Mesothelial cell of epicardium (in vitro differentiated cells): ENCODE measurements around the gene MFSD2B. TPM values are rescaled to one million over a fixed set of nuclear protein-coding genes. Genes with fewer than 3 reads are reported as not detected.

Source experiments
- DNase-seq, 2 experiments: peaks; one replicate each; pipeline ENCODE4 v3.0.0; 2021; ENCODE audit warnings: low spot score in 2 of 2; ENCODE audit not compliant: unreplicated experiment in 2 of 2
- H3K27ac Mint-ChIP-seq: 2 replicates; pipeline ENCODE4 v1.8.0; 2021; ENCODE audit warnings: mixed read lengths
- H3K27me3 Mint-ChIP-seq: 2 replicates; pipeline ENCODE4 v1.8.0; 2021; ENCODE audit warnings: low read depth, mixed read lengths
- H3K36me3 Mint-ChIP-seq: 2 replicates; pipeline ENCODE4 v1.8.0; 2021; ENCODE audit warnings: mixed read lengths
- H3K4me1 Mint-ChIP-seq: 2 replicates; pipeline ENCODE4 v1.8.0; 2021; ENCODE audit warnings: mixed read lengths
- H3K4me3 Mint-ChIP-seq: 2 replicates; pipeline ENCODE4 v1.8.0; 2021; ENCODE audit warnings: mild to moderate bottlenecking, moderate library complexity, mixed read lengths
- H3K9me3 Mint-ChIP-seq: 2 replicates; pipeline ENCODE4 v1.8.0; 2021; ENCODE audit warnings: mixed read lengths
- total RNA-seq: library from RNA; stranded (reverse); gene quantifications from 3 replicates; pipeline ENCODE4 v1.2.1, GENCODE V29; 2021
- TF ChIP-seq, protein P1 (sequence below): fragments of 200-600 bp; sonication (generic); IDR thresholded peaks from one replicate; pipeline ENCODE4 v1.5.0; 2021; ENCODE audit warnings: antibody characterized with exemption; ENCODE audit not compliant: unreplicated experiment

MFSD2B gene
- total RNA-seq, 1 donor from 2014 or later = 0.31 TPM

DNA sequence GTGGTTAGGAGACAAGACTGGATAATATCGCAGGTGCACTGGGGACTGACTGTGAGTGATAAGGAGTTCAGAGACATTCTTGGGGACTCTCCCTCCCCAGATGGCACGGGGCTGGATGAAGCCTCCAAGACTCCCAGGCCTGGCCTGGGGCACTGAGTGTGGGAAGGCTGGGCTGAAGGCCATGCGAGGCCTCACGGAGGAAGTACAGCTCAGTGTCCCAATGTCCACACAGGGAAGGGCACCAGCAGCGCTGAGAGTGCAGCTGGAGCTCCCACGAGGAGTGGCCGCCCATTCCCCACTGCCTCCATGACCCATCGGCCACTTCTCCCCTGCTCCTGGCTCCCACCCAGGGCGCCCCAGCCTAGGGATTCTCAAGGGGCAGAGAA, 6.5 kb downstream of the MFSD2B start:
- Mint-ChIP-seq H3K36me3 (peaks cover 2% of the 10 kb centered on the region), H3K4me1 (no peaks in the 10 kb centered on the region), H3K27me3 (peaks cover 11% of the 10 kb centered on the region), H3K4me3 (no peak overlapping the region), H3K27ac (no peak overlapping the region), H3K9me3 (no peaks in the 10 kb centered on the region)
- DNase-seq = no peak
- TF ChIP-seq, protein P1, sequence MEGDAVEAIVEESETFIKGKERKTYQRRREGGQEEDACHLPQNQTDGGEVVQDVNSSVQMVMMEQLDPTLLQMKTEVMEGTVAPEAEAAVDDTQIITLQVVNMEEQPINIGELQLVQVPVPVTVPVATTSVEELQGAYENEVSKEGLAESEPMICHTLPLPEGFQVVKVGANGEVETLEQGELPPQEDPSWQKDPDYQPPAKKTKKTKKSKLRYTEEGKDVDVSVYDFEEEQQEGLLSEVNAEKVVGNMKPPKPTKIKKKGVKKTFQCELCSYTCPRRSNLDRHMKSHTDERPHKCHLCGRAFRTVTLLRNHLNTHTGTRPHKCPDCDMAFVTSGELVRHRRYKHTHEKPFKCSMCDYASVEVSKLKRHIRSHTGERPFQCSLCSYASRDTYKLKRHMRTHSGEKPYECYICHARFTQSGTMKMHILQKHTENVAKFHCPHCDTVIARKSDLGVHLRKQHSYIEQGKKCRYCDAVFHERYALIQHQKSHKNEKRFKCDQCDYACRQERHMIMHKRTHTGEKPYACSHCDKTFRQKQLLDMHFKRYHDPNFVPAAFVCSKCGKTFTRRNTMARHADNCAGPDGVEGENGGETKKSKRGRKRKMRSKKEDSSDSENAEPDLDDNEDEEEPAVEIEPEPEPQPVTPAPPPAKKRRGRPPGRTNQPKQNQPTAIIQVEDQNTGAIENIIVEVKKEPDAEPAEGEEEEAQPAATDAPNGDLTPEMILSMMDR = no peak

DNA sequence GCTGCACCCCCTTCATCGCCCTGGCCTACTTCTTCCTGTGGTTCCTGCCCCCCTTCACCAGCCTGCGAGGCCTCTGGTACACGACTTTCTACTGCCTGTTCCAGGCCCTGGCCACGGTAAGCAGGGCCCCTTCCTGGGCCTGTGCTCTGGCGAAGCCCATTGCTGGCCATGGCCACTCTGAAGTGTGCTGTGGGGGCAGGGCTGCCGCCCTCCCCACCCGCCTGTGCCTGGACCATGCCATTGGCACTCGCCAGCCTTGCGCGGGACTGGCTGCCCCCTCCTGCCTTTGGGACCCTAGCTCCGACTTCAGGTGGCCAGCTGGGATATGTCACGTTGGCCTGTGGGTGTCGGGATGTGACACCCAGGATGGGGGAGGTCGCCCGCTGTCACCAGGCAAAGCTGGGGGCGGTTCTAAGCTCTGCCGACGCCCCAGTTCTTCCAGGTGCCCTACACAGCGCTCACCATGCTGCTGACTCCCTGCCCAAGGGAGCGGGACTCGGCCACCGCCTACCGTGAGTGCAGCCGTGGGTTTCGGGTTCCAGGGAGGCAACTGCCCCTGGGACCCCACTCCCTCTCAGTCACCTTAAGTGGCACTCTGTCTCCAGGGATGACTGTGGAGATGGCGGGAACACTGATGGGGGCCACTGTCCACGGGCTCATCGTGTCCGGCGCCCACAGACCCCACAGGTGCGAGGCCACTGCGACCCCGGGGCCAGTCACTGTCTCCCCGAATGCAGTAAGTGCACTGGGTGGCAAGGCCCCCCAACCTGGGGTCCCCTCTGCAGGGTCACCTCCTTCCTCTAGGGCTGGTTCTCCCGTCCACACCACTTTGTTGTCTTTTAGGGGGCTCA, 7.2 kb downstream of the MFSD2B start:
- Mint-ChIP-seq H3K9me3 (no peaks in the 10 kb centered on the region), H3K27ac (no peak overlapping the region), H3K4me1 (no peaks in the 10 kb centered on the region), H3K27me3 (peaks cover 4% of the 10 kb centered on the region), H3K4me3 (no peak overlapping the region), H3K36me3 (peaks cover 2% of the 10 kb centered on the region)
- no peak for DNase-seq
- TF ChIP-seq, protein P1 = no peak

DNA sequence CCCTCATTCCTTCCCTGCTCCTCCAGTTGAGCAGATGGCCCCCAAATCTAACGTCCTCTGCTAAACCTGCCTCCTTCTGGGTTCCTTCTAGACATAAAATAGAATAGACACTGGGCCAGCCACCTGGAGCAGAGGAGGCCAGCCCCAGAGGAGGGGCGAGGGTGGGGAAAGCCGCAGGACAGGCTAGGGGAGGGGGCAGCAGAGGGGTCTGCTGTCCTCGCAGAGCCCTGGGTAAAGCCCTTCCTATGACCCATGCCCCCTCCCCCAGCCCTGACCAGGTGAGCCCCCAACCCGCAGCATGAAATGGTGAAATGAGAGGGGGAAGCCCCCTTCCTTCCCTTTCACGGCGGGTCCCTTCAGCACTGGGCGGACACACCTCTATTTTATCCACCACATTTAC, 7.8 kb downstream of the MFSD2B start:
- peaks cover 1% of the 10 kb centered on the region for H3K27me3 Mint-ChIP-seq
- DNase-seq = no peak
- no peaks in the 10 kb centered on the region for H3K4me1 Mint-ChIP-seq
- no peak overlapping the region for H3K27ac Mint-ChIP-seq
- H3K36me3 Mint-ChIP-seq = peaks cover 3% of the 10 kb centered on the region
- H3K9me3 Mint-ChIP-seq = no peaks in the 10 kb centered on the region
- no peak overlapping the region for H3K4me3 Mint-ChIP-seq
- TF ChIP-seq, protein P1 = no peak

GRCh38 chr2:24018241-24018640, 8.4 kb downstream of the MFSD2B start:
- H3K4me3 Mint-ChIP-seq = no peak overlapping the region
- no peaks in the 10 kb centered on the region for H3K4me1 Mint-ChIP-seq
- H3K27ac Mint-ChIP-seq = no peak overlapping the region
- peaks cover 5% of the 10 kb centered on the region for H3K36me3 Mint-ChIP-seq
- TF ChIP-seq, protein P1 = no peak
- H3K27me3 Mint-ChIP-seq = no peaks in the 10 kb centered on the region
- no peak for DNase-seq
- no peaks in the 10 kb centered on the region for H3K9me3 Mint-ChIP-seq

- H3K27ac Mint-ChIP-seq = no peak overlapping the region
- DNase-seq = no peak
- H3K27me3 Mint-ChIP-seq = no peaks in the 10 kb centered on the region
- peaks cover 2% of the 10 kb centered on the region for H3K36me3 Mint-ChIP-seq
- no peaks in the 10 kb centered on the region for H3K4me1 Mint-ChIP-seq
- TF ChIP-seq, protein P1 = no peak
- H3K9me3 Mint-ChIP-seq = no peaks in the 10 kb centered on the region
- H3K4me3 Mint-ChIP-seq = no peak overlapping the region
Measured at GRCh38 chr2:24019729-24020128, 9.8 kb downstream of the MFSD2B start.

- Mint-ChIP-seq H3K27ac (no peak overlapping the region), H3K9me3 (no peaks in the 10 kb centered on the region), H3K36me3 (peaks cover 5% of the 10 kb centered on the region), H3K27me3 (no peaks in the 10 kb centered on the region), H3K4me3 (no peak overlapping the region), H3K4me1 (no peaks in the 10 kb centered on the region)
- TF ChIP-seq, protein P1 = no peak
- DNase-seq = no peak
Measured at GRCh38 chr2:24020244-24020643, 10.4 kb downstream of the MFSD2B start.
